Erythroblast (primary cell): ENCODE results near the gene SACM1L.

Experiments used
- GATA1 ChIP-seq: IDR thresholded peaks from 2 replicates; pipeline ENCODE4 v1.6.1; 2011; ENCODE audit warnings: low read depth, mild to moderate bottlenecking, control low read depth, low read length, moderate library complexity
- POLR2A ChIP-seq: IDR thresholded peaks from 2 replicates; pipeline ENCODE4 v1.6.1; 2011; ENCODE audit warnings: mild to moderate bottlenecking, low read length

DNA sequence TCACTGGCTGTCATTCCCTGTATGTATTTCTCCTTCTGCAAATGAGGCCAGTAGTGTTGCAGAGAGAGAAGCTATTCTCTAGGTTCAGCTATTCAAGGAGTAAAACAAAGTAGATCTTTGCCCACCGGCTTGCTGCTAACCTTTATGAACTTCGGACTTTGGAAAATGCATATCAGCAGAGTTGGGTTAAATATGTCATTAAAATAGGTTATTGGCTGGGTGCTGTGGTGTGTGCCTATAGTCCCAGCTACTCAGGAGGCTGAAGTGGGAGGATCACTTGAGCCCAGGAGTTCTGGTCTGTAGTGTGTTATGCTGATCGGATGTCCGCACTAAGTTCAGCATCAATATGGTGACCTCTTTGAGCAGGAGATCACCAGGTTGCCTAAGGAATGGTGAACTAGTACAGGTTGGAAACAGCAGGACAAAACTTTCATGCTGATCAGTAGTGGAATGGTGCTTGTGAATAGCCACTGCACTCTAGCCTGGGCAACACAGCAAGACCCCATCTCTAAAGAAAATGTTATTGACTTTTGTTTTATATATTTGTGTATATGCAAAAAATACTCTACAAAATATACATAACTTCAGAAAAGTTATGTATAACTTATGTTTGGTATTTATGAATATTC is 53.4 kb downstream of the SACM1L start:
- no peak for TF ChIP-seq POLR2A
- no peak for TF ChIP-seq GATA1
